HG03460 (cell line): ENCODE measurements around the gene HDAC11.

ENCODE experiments used
- ATAC-seq: cut with Tn5 transposase; IDR thresholded peaks from one replicate; pipeline ENCODE4 v1.9.1; 2021; ENCODE audit not compliant: unreplicated experiment

Gene HDAC11

GRCh38 chr3:13506680-13507079 is 26.6 kb downstream of the HDAC11 start:
- no peak for ATAC-seq

- ATAC-seq = no peak
These were observed 27.1 kb downstream of the HDAC11 start for GRCh38 chr3:13507247-13507569.

GRCh38 chr3:13507570-13508339 is 27.6 kb downstream of the HDAC11 start:
- ATAC-seq = no peak

- ATAC-seq = no peak
These were observed 28.4 kb downstream of the HDAC11 start for GRCh38 chr3:13508496-13508895.

- ATAC-seq = no peak
These were observed 29.1 kb downstream of the HDAC11 start for GRCh38 chr3:13509059-13509815.

GRCh38 chr3:13509816-13510192 is 29.7 kb downstream of the HDAC11 start:
- ATAC-seq = no peak

- no peak for ATAC-seq
These were observed 32.3 kb downstream of the HDAC11 start for GRCh38 chr3:13512451-13512850.

- ATAC-seq = no peak
These were observed 33.2 kb downstream of the HDAC11 start for GRCh38 chr3:13513051-13513912.

- no peak for ATAC-seq
These were observed 33.9 kb downstream of the HDAC11 start for GRCh38 chr3:13513913-13514517.

- no peak for ATAC-seq
These were observed 34.7 kb downstream of the HDAC11 start for GRCh38 chr3:13514639-13515435.

- no peak for ATAC-seq
These were observed 36.0 kb downstream of the HDAC11 start for GRCh38 chr3:13515786-13516759.

- ATAC-seq = no peak
These were observed 36.6 kb downstream of the HDAC11 start for GRCh38 chr3:13516760-13517135.

GRCh38 chr3:13517253-13517977 is 37.3 kb downstream of the HDAC11 start:
- ATAC-seq = no peak

- ATAC-seq = no peak
These were observed 38.4 kb downstream of the HDAC11 start for GRCh38 chr3:13518516-13518953.

GRCh38 chr3:13519006-13519791 is 39.1 kb downstream of the HDAC11 start:
- no peak for ATAC-seq

GRCh38 chr3:13520326-13520880 is 40.3 kb downstream of the HDAC11 start:
- no peak for ATAC-seq

GRCh38 chr3:13521309-13521708 is 41.2 kb downstream of the HDAC11 start:
- ATAC-seq = no peak
